Adrenal gland (tissue), 12 donors: ENCODE measurements around the gene PGLYRP1. TPM values are rescaled to one million over a fixed set of nuclear protein-coding genes. Genes with fewer than 3 reads are reported as not detected.

Experiments used
- DNase-seq, 7 donors: peaks; one replicate each; pipeline ENCODE4 v3.0.0-alpha.2; 2019 to 2020
- H3K27ac ChIP-seq, 5 donors: fragments of 200-600 bp; sonication (generic) in 4 of 5; 1 replicate in 3 of 5; 2 replicates in 2 of 5; pipeline versions ENCODE4 v1.5.1 to v1.8.0; 2016 to 2020; ENCODE audit warnings: mild to moderate bottlenecking in 1 of 5
- H3K27me3 ChIP-seq: fragments of 200-600 bp; 2 replicates; pipeline ENCODE4 v1.8.0; 2021
- H3K36me3 ChIP-seq, 2 donors: fragments of 200-600 bp; replicated peaks in 1 of 2; 1 replicate in 1 of 2; 2 replicates in 1 of 2; pipeline versions ENCODE4 v1.5.1 to v1.8.0; 2018 to 2022
- H3K4me1 ChIP-seq, 2 donors: fragments of 200-600 bp; replicated peaks in 1 of 2; 1 replicate in 1 of 2; 2 replicates in 1 of 2; pipeline versions ENCODE4 v1.5.1 to v1.8.0; 2018 to 2021
- H3K4me3 ChIP-seq, 4 donors: fragments of 200-600 bp; sonication (generic) in 3 of 4; one replicate each; pipeline ENCODE4 v1.5.1; 2016 to 2018
- H3K9me3 ChIP-seq, 3 donors: fragments of 200-600 bp; sonication (generic) in 1 of 3; replicated peaks in 1 of 3; 1 replicate in 2 of 3; 2 replicates in 1 of 3; pipeline versions ENCODE4 v1.5.1 to v1.8.0; 2016 to 2021
- CTCF ChIP-seq, 6 experiments: fragments of 450-650 bp in 4 of 6; fragments of 200-600 bp in 2 of 6; sonication (generic) in 1 of 6; IDR thresholded peaks; 1 replicate in 5 of 6; 2 replicates in 1 of 6; pipeline versions ENCODE4 v1.5.1 to v1.8.0; 2016 to 2021; ENCODE audit warnings: antibody characterized with exemption in 6 of 6, mild to moderate bottlenecking in 2 of 6, moderate library complexity in 1 of 6
- POLR2A ChIP-seq, 2 donors: fragments of 450-650 bp; IDR thresholded peaks; one replicate each; pipeline ENCODE4 v1.6.1; 2017; ENCODE audit warnings: antibody characterized with exemption in 2 of 2, mild to moderate bottlenecking in 2 of 2, moderate library complexity in 1 of 2
- WGBS, 4 donors: extraction: QIAGEN DNeasy Blood & Tissue Kit in 2 of 4; methylation state at CpG; one replicate each; pipeline versions ENCODE4 v1.1.5 to v1.1.7; 2013 to 2017; 5-methylcytosine and 5-hydroxymethylcytosine counted together
- intact Hi-C, 2 donors: fragments of 100-400 bp; cut with DNase I; formaldehyde crosslinking; loops; one replicate each; pipeline versions ENCODE4 v1.14.1 to v1.15.0; 2022 to 2023
- microRNA counts, 2 donors: library from miRNA; unstranded; fragments of <30 nt; microRNA quantifications; one replicate each; lab custom pipeline; 2016
- microRNA-seq, 3 donors: library from miRNA; unstranded; fragments of <30 nt; microRNA quantifications; one replicate each; pipeline ENCODE4, GENCODE V29; 2017 to 2020
- polyA plus RNA-seq, 3 donors: library from polyadenylated mRNA; stranded (reverse); fragments of 200-250 nt in 2 of 3; fragments of 350-450 nt in 1 of 3; fragmentation: Illumina TruSeq in 1 of 3; extraction: RNeasy Lipid Tissue Mini Kit (QIAGEN cat#74804) in 1 of 3; gene quantifications; one replicate each; pipeline ENCODE4 v1.2.3, GENCODE V29; 2013 to 2014
- small RNA-seq, 2 donors: library from RNA; depleted of rRNA; stranded (forward); fragments of <200 nt; gene quantifications; one replicate each; pipeline ENCODE3, GENCODE V24; 2016
- total RNA-seq, 9 donors: library from RNA; depleted of rRNA in 4 of 9; stranded (reverse); fragments of >200 nt in 4 of 9; fragments of 120-200 nt in 1 of 9; fragmentation: NEBNext Ultra II Directional in 1 of 9; extraction: Animal tissue kit (Norgen Biotek cat#: 25700) in 1 of 9; gene quantifications; one replicate each; pipeline versions ENCODE4 v1.1.0 to v1.2.4, GENCODE V29; 2013 to 2023
- donor health status: healthy with polysubstance abuse.
- donor health status: Bipolar disorder and iron deficiency.
- donor health status: DM: yes; HTN: yes; CAD: no.
- donor health status: DM: no; HTN: no; CAD: no.
- donor health status: DM: no; HTN: no; CAD: no.
- donor health status: DM: yes; HTN: yes; CAD: no.

PGLYRP1 gene
- total and polyA plus RNA-seq, 12 donors, result 0.17 TPM; not detected in 10

DNA sequence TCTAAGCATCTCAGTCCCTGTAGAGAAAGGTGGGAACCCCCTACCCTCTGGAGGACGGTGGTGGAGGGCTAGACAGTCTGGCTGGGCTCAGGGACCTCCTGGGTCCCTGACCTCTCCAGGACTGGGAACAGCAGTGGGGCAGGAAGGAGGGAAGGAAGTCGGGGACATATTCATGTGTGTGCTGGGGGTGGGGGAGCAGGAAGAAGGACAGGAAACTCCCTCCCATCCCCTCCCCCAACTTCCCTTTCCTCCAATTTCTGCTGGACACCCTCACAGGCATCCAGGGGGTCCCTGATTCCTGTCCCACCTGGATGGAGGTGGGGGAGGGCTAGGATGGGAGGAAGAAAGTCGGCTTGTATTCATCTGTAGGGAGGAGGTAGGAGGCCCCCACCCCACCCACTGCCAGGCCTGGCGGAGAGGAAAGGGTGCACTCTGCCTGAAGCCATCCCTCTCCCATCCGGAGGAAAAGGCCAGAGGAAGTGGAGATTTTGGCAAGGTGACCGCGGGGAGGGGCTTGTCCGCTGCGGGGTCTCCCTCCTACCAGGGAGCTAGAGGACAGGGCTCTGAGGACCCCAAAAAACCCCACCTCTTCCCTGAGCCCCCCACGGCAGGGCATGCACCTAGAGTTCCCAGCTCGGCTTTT, 51.5 kb downstream of the PGLYRP1 start:
- no peak for TF ChIP-seq POLR2A (IDR thresholded peaks at IDR 0.05)
- TF ChIP-seq CTCF (IDR thresholded peaks at IDR 0.05), result no peak
- Histone ChIP-seq H3K9me3 (no peaks in the 10 kb centered on the region), H3K4me3 (no peak overlapping the region), H3K36me3 (no peaks in the 10 kb centered on the region), H3K27me3 (peaks cover 22% of the 10 kb centered on the region), H3K27ac (peak overlapping the region in 1 of 5 donors; percentile 49), H3K4me1 (no peaks in the 10 kb centered on the region)
- WGBS, 4 donors, result 12 to 19% (median 15%) methylated on average over 6 to 11 of the region's 11 CpGs
- DNase-seq, result peak in 1 of 7 donors; percentile 58
- intact Hi-C loops, result no loop called here

GRCh38 chr19:45969676-45970075, 53.2 kb downstream of the PGLYRP1 start:
- intact Hi-C loops, result no loop called here
- no peak for DNase-seq
- 64 to 71% (median 66%) methylated on average over 5 of the region's 5 CpGs for WGBS, 4 donors
- no peak for TF ChIP-seq CTCF (IDR thresholded peaks at IDR 0.05)
- no peak for TF ChIP-seq POLR2A (IDR thresholded peaks at IDR 0.05)
- Histone ChIP-seq H3K4me3 (no peak overlapping the region), H3K27me3 (peaks cover 22% of the 10 kb centered on the region), H3K4me1 (no peaks in the 10 kb centered on the region), H3K36me3 (no peaks in the 10 kb centered on the region), H3K27ac (no peak overlapping the region), H3K9me3 (no peaks in the 10 kb centered on the region)

MicroRNA genes within 50 kb of the gene (microRNA counts, 767-probe panel; counts per million panel counts)
- microRNA hsa-miR-769-3p (lab: Ali Mortazavi, UCI) (0 counts per million in 2 donors), microRNA hsa-miR-769-5p (lab: Ali Mortazavi, UCI) (0 to 2,137 counts per million in 2 donors)

Small RNA genes lying within 50 kb of the gene (microRNA-seq; reads per million reads assigned to microRNA genes)
- gene MIR769, result 80.9 to 176 (median 111) reads per million in 3 donors

Small RNA genes lying within 50 kb of the gene (small RNA-seq; reads per million reads assigned to genes)
- 87.3 to 105 reads per million in 2 donors for gene MIR769

Other genes with a start within 250 kb of the PGLYRP1 start
- 100 to 1,000 TPM in 6 of 9 donors, 10 to 100 TPM in 3; 89.1 to 197 (median 121) TPM for gene DMPK, start 240.6 kb downstream of the PGLYRP1 start, total RNA-seq
- 100 to 1,000 TPM in 2 of 3 donors, 10 to 100 TPM in 1; 76.8 to 748 (median 185) TPM for gene DMPK, start 240.6 kb downstream of the PGLYRP1 start, polyA plus RNA-seq
- 10 to 100 TPM; 13.2 to 59.5 (median 35.5) TPM for gene DMWD, start 230.2 kb downstream of the PGLYRP1 start, total RNA-seq
- gene DMWD, start 230.2 kb downstream of the PGLYRP1 start, polyA plus RNA-seq, result 10 to 100 TPM; 14.2 to 91.5 (median 16.7) TPM
- gene RSPH6A, start 207.7 kb downstream of the PGLYRP1 start, total RNA-seq, result under 1 TPM in 3 of 9 donors, not detected in 6; 0.06 to 0.17 (median 0.14) TPM
- under 1 TPM in 1 of 3 donors, not detected in 2; 0.24 TPM for gene RSPH6A, start 207.7 kb downstream of the PGLYRP1 start, polyA plus RNA-seq
- gene SYMPK, start 159.9 kb downstream of the PGLYRP1 start, total RNA-seq, result 10 to 100 TPM; 32.2 to 64.8 (median 46.5) TPM
- gene SYMPK, start 159.9 kb downstream of the PGLYRP1 start, polyA plus RNA-seq, result 100 to 1,000 TPM in 2 of 3 donors, 10 to 100 TPM in 1; 44.5 to 313 (median 127) TPM
- under 1 TPM in 1 of 9 donors, not detected in 8; 0.94 TPM for gene FOXA3, start 158.7 kb downstream of the PGLYRP1 start, total RNA-seq
- gene FOXA3, start 158.7 kb downstream of the PGLYRP1 start, polyA plus RNA-seq, result under 1 TPM in 1 of 3 donors, not detected in 2; 0.03 TPM
- gene IRF2BP1, start 136.9 kb downstream of the PGLYRP1 start, total RNA-seq, result 10 to 100 TPM; 18.3 to 57.0 (median 37.6) TPM
- 10 to 100 TPM in 2 of 3 donors, 1 to 10 TPM in 1; 3.8 to 23.0 (median 18.3) TPM for gene IRF2BP1, start 136.9 kb downstream of the PGLYRP1 start, polyA plus RNA-seq
- gene MYPOP, start 120.4 kb downstream of the PGLYRP1 start, total RNA-seq, result 10 to 100 TPM in 1 of 9 donors, 1 to 10 TPM in 8; 2.1 to 14.3 (median 7.2) TPM
- gene MYPOP, start 120.4 kb downstream of the PGLYRP1 start, polyA plus RNA-seq, result 10 to 100 TPM in 1 of 3 donors, 1 to 10 TPM in 2; 5.4 to 10.1 (median 6.6) TPM
- gene NANOS2, start 108.3 kb downstream of the PGLYRP1 start, total RNA-seq, result not detected
- not detected for gene NANOS2, start 108.3 kb downstream of the PGLYRP1 start, polyA plus RNA-seq
- gene NOVA2, start 49.2 kb downstream of the PGLYRP1 start, total RNA-seq, result 1 to 10 TPM in 6 of 9 donors, under 1 TPM in 3; 0.54 to 6.7 (median 2.2) TPM
- gene NOVA2, start 49.2 kb downstream of the PGLYRP1 start, polyA plus RNA-seq, result 10 to 100 TPM in 1 of 3 donors, 1 to 10 TPM in 2; 2.2 to 10.8 (median 2.5) TPM
- gene CCDC61, start 27.6 kb downstream of the PGLYRP1 start, total RNA-seq, result 10 to 100 TPM in 6 of 9 donors, 1 to 10 TPM in 3; 3.3 to 29.6 (median 14.0) TPM
- gene CCDC61, start 27.6 kb downstream of the PGLYRP1 start, polyA plus RNA-seq, result 10 to 100 TPM in 2 of 3 donors, 1 to 10 TPM in 1; 2.8 to 45.9 (median 24.3) TPM
- gene IGFL4, start 17.9 kb upstream of the PGLYRP1 start, total RNA-seq, result under 1 TPM in 3 of 9 donors, not detected in 6; 0.11 to 0.44 (median 0.34) TPM
- gene IGFL4, start 17.9 kb upstream of the PGLYRP1 start, polyA plus RNA-seq, result 1 to 10 TPM in 1 of 3 donors, under 1 TPM in 2; 0.20 to 1.7 (median 0.24) TPM
- gene IGFL3, start 101.6 kb upstream of the PGLYRP1 start, total RNA-seq, result not detected
- not detected for gene IGFL3, start 101.6 kb upstream of the PGLYRP1 start, polyA plus RNA-seq
- under 1 TPM in 1 of 9 donors, not detected in 8; 0.11 TPM for gene IGFL2, start 125.2 kb upstream of the PGLYRP1 start, total RNA-seq
- not detected for gene IGFL2, start 125.2 kb upstream of the PGLYRP1 start, polyA plus RNA-seq
- not detected for gene IGFL1, start 206.7 kb upstream of the PGLYRP1 start, total RNA-seq
- gene IGFL1, start 206.7 kb upstream of the PGLYRP1 start, polyA plus RNA-seq, result not detected